Sigmoid colon (tissue), 7 donors: ENCODE measurements around the gene CACNG1. TPM values are rescaled to one million over a fixed set of nuclear protein-coding genes. Genes with fewer than 3 reads are reported as not detected.

Source experiments
- DNase-seq: peaks from one replicate; pipeline ENCODE4 v3.0.0-alpha.2; 2019
- H3K27ac ChIP-seq, 4 donors: fragments of 200-600 bp; sonication (generic); one replicate each; pipeline ENCODE4 v1.5.1; 2016 to 2019; ENCODE audit warnings: mild to moderate bottlenecking in 1 of 4
- H3K27me3 ChIP-seq, 3 donors: fragments of 200-600 bp; sonication (generic); one replicate each; pipeline ENCODE4 v1.5.1; 2019; ENCODE audit warnings: mild to moderate bottlenecking in 1 of 3
- H3K36me3 ChIP-seq, 4 donors: fragments of 200-600 bp; sonication (generic); one replicate each; pipeline ENCODE4 v1.5.1; 2016 to 2019
- H3K4me1 ChIP-seq, 4 donors: fragments of 200-600 bp; sonication (generic); one replicate each; pipeline ENCODE4 v1.5.1; 2017 to 2019
- H3K4me3 ChIP-seq, 4 donors: fragments of 200-600 bp; sonication (generic); one replicate each; pipeline ENCODE4 v1.5.1; 2017 to 2019; ENCODE audit warnings: mild to moderate bottlenecking in 2 of 4, moderate library complexity in 1 of 4
- H3K9me3 ChIP-seq, 4 donors: fragments of 200-600 bp in 3 of 4; sonication (generic) in 3 of 4; one replicate each; pipeline versions ENCODE4 v1.5.1 to v1.6.1; 2013 to 2019
- CTCF ChIP-seq, 4 experiments: fragments of 450-650 bp in 3 of 4; fragments of 200-600 bp in 1 of 4; IDR thresholded peaks; one replicate each; pipeline ENCODE4 v1.5.1; 2016 to 2019; ENCODE audit warnings: antibody characterized with exemption in 4 of 4, mild to moderate bottlenecking in 3 of 4, moderate library complexity in 2 of 4
- EP300 ChIP-seq, 4 donors: sonication (generic); formaldehyde crosslinking; IDR thresholded peaks; one replicate each; pipeline ENCODE4 v1.6.1; 2017; ENCODE audit warnings: antibody characterized with exemption in 4 of 4
- POLR2A ChIP-seq, 2 donors: fragments of 450-650 bp; IDR thresholded peaks; one replicate each; pipeline ENCODE4 v1.6.1; 2016; ENCODE audit warnings: antibody characterized with exemption in 2 of 2, mild to moderate bottlenecking in 2 of 2, moderate library complexity in 2 of 2
- POLR2AphosphoS5 ChIP-seq, 4 donors: sonication (generic); formaldehyde crosslinking; IDR thresholded peaks; one replicate each; pipeline ENCODE4 v1.6.1; 2017; ENCODE audit warnings: antibody characterized with exemption in 4 of 4
- WGBS, 2 donors: extraction: QIAGEN DNeasy Blood & Tissue Kit; methylation state at CpG; one replicate each; pipeline ENCODE4 v1.1.7; 2013; 5-methylcytosine and 5-hydroxymethylcytosine counted together
- intact Hi-C: fragments of 100-400 bp; cut with DNase I; formaldehyde crosslinking; loops from one replicate; pipeline ENCODE4 v1.15.1; 2023
- polyA plus RNA-seq, 3 donors: library from polyadenylated mRNA; stranded (reverse); fragments of 200-250 nt; gene quantifications; one replicate each; pipeline ENCODE4 v1.2.3, GENCODE V29; 2013
- total RNA-seq, 4 donors: library from RNA; depleted of rRNA; stranded (reverse); fragments of >200 nt; gene quantifications; one replicate each; pipeline ENCODE4 v1.1.0, GENCODE V29; 2016
- donor health status: healthy with polysubstance abuse.
- donor health status: Bipolar disorder and iron deficiency.
- donor health status: healthy.

Gene CACNG1
- total and polyA plus RNA-seq, 7 donors = not detected

- intact Hi-C loops = no loop called here
- Histone ChIP-seq H3K27ac (no peak overlapping the region), H3K4me1 (no peaks in the 10 kb centered on the region), H3K36me3 (no peaks in the 10 kb centered on the region), H3K4me3 (no peak overlapping the region), H3K27me3 (no peaks in the 10 kb centered on the region), H3K9me3 (no peaks in the 10 kb centered on the region)
- WGBS, 2 donors = 90 to 91% methylated on average over 2 of the region's 2 CpGs
- TF ChIP-seq POLR2AphosphoS5 (IDR thresholded peaks at IDR 0.05) (no peak), CTCF (IDR thresholded peaks at IDR 0.05) (no peak), POLR2A (IDR thresholded peaks at IDR 0.05) (no peak), EP300 (IDR thresholded peaks at IDR 0.05) (no peak)
- no peak for DNase-seq
Observed at GRCh38 chr17:67003231-67003630, 41.1 kb upstream of the CACNG1 start.

- 80 to 81% methylated on average over 11 of the region's 11 CpGs for WGBS, 2 donors
- H3K9me3 ChIP-seq = no peaks in the 10 kb centered on the region
- DNase-seq = no peak
- H3K36me3 ChIP-seq = no peaks in the 10 kb centered on the region
- H3K27me3 ChIP-seq = no peaks in the 10 kb centered on the region
- TF ChIP-seq POLR2A (IDR thresholded peaks at IDR 0.05) (no peak), CTCF (IDR thresholded peaks at IDR 0.05) (no peak), POLR2AphosphoS5 (IDR thresholded peaks at IDR 0.05) (no peak), EP300 (IDR thresholded peaks at IDR 0.05) (no peak)
- no peaks in the 10 kb centered on the region for H3K4me1 ChIP-seq
- intact Hi-C loops = no loop called here
- no peak overlapping the region for H3K4me3 ChIP-seq
- no peak overlapping the region for H3K27ac ChIP-seq
Observed at GRCh38 chr17:67004181-67004580, 40.2 kb upstream of the CACNG1 start.

GRCh38 chr17:67007266-67007665 is 37.1 kb upstream of the CACNG1 start:
- Histone ChIP-seq H3K27ac (no peak overlapping the region), H3K4me3 (no peak overlapping the region), H3K9me3 (peaks cover 0 to 3% (median 0%) of the 10 kb centered on the region in 4 donors), H3K4me1 (no peaks in the 10 kb centered on the region), H3K27me3 (no peaks in the 10 kb centered on the region), H3K36me3 (no peaks in the 10 kb centered on the region)
- 89% methylated on average over 6 of the region's 6 CpGs for WGBS, 2 donors
- no peak for TF ChIP-seq EP300 (IDR thresholded peaks at IDR 0.05)
- TF ChIP-seq CTCF (IDR thresholded peaks at IDR 0.05) = no peak
- TF ChIP-seq POLR2AphosphoS5 (IDR thresholded peaks at IDR 0.05) = no peak
- TF ChIP-seq POLR2A (IDR thresholded peaks at IDR 0.05) = no peak
- intact Hi-C loops = no loop called here
- DNase-seq = no peak

GRCh38 chr17:67008101-67008500 is 36.3 kb upstream of the CACNG1 start:
- intact Hi-C loops = no loop called here
- H3K4me1 ChIP-seq = no peaks in the 10 kb centered on the region

More at GRCh38 chr17:67008101-67008500, 36.3 kb upstream of the CACNG1 start:
- 92 to 94% methylated on average over 6 of the region's 6 CpGs for whole genome bisulfite sequencing, 2 donors
- TF ChIP-seq CTCF (IDR thresholded peaks at IDR 0.05) (no peak), EP300 (IDR thresholded peaks at IDR 0.05) (no peak), POLR2AphosphoS5 (IDR thresholded peaks at IDR 0.05) (no peak), POLR2A (IDR thresholded peaks at IDR 0.05) (no peak)
- DNase-seq = no peak
- Histone ChIP-seq H3K36me3 (no peaks in the 10 kb centered on the region), H3K9me3 (peaks cover 0 to 3% (median 0%) of the 10 kb centered on the region in 4 donors), H3K27me3 (no peaks in the 10 kb centered on the region), H3K4me3 (no peak overlapping the region), H3K27ac (no peak overlapping the region)
